C4-2B (cell line): ENCODE measurements around the gene CREB3.

Experiments
- H3K27ac ChIP-seq: fragments of 450-650 bp; 2 replicates; pipeline ENCODE4 v1.5.1; 2017
- ZFX ChIP-seq: fragments of 450-650 bp; IDR thresholded peaks from 2 replicates; pipeline ENCODE4 v1.6.1; 2017
- TF ChIP-seq, protein P1 (sequence below): fragments of 450-650 bp; conservative IDR thresholded peaks from 2 replicates; pipeline ENCODE4 v1.5.1; 2017; ENCODE audit warnings: mild to moderate bottlenecking

Gene CREB3

DNA sequence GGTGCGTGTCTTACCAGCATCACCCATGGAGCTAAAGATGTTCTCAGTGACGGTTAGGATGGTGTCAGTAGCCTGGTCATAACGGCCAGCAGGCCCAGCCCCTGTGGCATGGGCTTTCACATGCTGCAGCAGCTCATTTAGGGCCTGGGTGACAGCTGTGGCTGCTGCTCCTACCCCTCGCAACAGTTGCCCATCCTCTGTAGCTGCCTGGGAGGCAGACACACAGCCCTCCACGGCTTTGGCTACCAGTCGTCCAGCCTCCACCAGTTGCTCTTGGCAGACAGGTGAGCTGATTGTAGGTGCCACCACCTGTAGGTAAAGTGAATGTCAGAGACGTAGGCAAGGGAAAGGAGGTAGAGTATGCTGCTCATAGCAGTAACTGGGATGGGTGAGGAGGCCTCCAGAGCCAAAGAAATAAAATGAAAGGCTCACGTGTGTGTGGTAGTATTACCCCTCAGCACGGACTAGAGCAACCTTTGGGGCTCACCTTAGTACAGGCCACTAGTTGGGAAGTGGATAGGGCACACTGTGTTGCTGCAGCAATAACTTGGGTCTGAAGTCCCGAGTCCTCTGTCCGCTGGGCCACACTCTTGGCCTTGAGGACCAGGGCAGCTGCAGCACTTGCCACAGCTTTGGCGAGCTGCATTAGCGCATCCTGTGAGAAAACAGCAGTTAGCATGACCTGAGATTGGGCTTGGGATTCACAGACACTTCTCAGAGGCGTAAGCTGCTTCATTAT is 15.2 kb upstream of the CREB3 start:
- H3K27ac ChIP-seq = no peak overlapping the region
- TF ChIP-seq, protein P1, sequence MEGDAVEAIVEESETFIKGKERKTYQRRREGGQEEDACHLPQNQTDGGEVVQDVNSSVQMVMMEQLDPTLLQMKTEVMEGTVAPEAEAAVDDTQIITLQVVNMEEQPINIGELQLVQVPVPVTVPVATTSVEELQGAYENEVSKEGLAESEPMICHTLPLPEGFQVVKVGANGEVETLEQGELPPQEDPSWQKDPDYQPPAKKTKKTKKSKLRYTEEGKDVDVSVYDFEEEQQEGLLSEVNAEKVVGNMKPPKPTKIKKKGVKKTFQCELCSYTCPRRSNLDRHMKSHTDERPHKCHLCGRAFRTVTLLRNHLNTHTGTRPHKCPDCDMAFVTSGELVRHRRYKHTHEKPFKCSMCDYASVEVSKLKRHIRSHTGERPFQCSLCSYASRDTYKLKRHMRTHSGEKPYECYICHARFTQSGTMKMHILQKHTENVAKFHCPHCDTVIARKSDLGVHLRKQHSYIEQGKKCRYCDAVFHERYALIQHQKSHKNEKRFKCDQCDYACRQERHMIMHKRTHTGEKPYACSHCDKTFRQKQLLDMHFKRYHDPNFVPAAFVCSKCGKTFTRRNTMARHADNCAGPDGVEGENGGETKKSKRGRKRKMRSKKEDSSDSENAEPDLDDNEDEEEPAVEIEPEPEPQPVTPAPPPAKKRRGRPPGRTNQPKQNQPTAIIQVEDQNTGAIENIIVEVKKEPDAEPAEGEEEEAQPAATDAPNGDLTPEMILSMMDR = no peak
- no peak for TF ChIP-seq ZFX

DNA sequence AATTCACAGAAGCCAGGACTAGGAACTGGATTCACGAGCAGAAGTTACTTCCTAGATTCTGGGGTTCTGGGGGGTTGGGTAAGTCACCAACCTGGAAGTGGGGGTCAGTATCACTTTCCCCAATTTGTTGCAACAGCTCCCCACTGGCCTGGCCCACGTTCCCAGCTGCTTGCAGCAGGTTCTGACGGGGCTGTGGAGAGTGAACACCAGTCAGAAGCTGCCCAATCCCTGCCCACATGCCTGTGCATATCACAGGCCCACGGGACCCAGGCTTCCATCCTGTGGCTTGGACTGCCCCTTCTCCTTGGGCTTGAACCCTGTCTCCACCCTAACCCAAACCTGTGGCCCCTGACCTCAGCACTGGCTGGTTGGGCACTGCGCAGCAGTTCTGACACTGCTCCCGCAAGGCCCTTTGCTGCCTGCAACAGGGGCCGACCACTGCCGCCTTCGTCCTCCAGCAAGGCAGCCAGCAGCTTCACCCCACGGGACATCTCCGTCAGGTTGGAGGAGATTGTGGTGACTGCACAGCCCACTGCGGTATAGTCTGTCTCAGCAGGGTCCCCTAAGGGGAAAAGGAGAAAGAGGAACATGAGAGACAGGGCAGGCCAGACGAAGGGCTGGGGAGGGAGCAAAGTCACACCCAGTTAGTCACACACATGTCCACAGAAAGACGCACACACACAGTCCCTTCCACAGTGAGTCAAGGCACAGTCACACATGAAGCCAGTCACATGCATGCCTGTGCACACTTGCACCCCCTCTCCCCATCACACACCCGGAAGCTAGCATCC is 13.6 kb upstream of the CREB3 start:
- TF ChIP-seq, protein P1 = no peak
- no peak for TF ChIP-seq ZFX
- H3K27ac ChIP-seq = no peak overlapping the region

DNA sequence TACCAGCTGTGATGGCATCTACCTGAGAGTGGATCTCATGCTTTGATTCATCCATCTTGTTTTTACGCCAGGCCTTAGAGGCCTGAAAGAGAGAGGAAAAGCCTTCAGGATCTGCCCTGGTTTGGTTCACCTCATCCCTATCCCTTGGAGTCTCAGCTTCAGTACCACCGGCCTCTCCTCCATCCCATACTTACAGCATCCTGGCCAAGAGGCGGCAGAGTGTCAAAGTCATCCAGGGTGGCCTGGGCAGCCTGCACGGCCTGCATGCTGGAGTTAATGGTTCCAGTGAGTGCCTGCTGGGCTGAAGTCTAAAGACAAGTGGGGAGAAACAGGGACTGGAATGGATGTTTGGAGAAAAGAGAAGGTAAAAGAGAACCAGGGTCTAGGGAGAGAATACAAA is 12.9 kb upstream of the CREB3 start:
- no peak overlapping the region for H3K27ac ChIP-seq
- TF ChIP-seq, protein P1 = no peak
- TF ChIP-seq ZFX = no peak

DNA sequence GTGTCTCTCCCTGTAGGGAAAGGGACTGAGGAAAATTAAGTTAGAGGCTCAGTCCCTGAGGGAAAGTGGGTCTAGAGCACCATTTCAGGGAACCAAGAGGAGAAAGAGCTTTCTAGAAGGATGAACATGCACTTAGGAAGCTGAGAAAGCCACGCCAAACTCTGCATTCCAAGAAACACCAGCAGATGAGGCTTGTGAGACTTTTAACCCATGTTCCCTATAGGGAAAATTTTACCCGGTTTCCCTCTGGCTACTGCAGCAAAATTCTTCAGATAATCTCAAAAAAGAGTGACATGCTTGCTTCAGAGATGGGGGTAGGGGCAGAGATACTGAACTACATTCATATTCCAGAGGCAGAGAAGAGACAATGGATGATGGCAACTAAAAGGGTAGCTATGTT is 9.0 kb upstream of the CREB3 start:
- TF ChIP-seq, protein P1 = no peak
- no peak for TF ChIP-seq ZFX
- H3K27ac ChIP-seq = no peak overlapping the region

DNA sequence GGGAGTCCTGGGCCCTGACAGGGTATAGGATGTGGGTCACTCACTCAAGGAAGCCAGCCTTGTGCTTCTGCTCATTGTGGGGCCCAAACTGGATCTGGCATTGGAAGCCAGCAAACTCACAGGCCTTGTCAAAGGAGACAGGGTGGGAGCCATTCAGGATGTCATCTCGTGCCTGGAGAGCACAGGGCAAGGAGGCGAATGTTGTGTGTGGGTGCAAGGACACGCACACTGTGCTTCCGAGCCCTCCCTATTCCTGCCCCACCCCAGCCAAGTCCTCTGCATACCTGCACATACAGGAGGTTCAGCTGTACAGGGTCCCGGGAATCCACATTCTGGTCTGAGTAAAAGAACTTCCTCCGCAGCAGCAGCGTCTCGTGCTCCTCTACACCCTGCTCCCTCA is 8.6 kb upstream of the CREB3 start:
- no peak overlapping the region for H3K27ac ChIP-seq
- TF ChIP-seq ZFX = no peak
- TF ChIP-seq, protein P1 = no peak

DNA sequence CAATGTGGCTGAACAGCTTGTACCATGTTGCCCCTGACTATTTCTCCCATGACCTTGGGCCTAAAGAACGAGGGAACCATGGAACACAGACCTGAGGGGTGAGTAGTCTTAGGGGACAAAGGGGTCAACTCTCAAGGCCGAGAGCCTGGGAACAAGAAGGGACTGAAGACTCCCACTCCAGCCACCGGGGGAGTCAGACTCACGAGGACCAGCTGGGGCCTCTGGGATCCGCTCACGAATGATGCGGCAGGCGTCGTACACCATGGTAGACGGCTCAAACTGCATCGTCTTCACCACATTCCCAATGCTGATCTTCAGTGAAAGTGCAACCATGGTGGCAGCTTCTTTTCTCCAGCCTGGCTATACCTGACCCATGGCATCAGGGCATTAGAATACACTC is 7.1 kb upstream of the CREB3 start:
- no peak overlapping the region for H3K27ac ChIP-seq
- TF ChIP-seq, protein P1 = no peak
- TF ChIP-seq ZFX = no peak

DNA sequence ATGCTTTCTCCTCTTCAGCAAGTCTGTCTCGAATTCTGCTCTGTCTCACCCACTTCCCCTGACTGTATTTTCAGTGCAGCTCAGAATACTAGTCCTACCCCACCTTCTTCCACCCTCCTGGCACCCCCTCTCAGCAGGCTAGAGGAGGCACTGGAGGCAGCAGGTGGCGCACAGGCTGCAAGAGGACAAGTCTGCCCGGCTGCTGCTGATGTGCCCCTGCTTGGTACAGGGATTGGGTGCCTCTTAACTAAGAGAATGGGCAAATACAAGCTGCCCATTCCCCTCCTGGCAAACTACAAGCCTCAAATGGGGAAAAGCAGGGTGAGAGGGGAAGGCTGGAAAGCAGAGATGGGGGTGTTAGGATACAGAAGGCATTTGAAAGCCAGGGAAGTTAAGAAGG is 5.5 kb upstream of the CREB3 start:
- H3K27ac ChIP-seq = no peak overlapping the region
- no peak for TF ChIP-seq ZFX
- TF ChIP-seq, protein P1 = no peak
